Measurements from ENCODE around the gene SENP1. TPM values are rescaled to one million over a fixed set of nuclear protein-coding genes. Genes with fewer than 3 reads are reported as not detected.
A peak's percentile ranks its signal among the peaks of the same experiment; 100 is the strongest.

Gene SENP1
- total and polyA plus RNA-seq, 2 experiments from 2014 or later = 8.6 to 27.7 TPM

DNA sequence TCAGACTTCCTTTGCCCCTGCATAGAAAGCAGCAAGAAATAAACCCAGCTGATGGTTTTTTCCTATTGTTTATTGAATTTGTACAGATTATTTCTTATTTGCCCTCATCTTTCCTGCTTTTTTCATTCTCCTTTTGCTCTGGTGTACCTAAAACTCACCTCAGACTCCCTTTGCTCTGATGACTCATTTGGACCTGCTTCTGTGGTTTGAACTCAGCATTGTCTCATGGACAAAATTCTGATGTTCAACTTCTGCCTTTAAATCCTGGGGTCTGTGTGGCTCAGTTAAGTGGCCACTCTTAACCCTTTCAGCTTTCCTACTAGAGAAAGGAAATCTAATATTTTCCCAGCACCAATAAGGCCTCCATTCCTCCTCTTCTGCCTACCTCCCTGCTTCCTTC is 3.5 kb upstream of the SENP1 start (continued):
- no peak for TF ChIP-seq EZH2 (IDR thresholded peaks at IDR 0.05; ENCODE audit: low read depth, unreplicated experiment)
- no peak for TF ChIP-seq JUNB (IDR thresholded peaks at IDR 0.05; ENCODE audit: unreplicated experiment)
- no peak for TF ChIP-seq STAT1 (IDR thresholded peaks at IDR 0.05; ENCODE audit: unreplicated experiment)
- TF ChIP-seq, protein P1, sequence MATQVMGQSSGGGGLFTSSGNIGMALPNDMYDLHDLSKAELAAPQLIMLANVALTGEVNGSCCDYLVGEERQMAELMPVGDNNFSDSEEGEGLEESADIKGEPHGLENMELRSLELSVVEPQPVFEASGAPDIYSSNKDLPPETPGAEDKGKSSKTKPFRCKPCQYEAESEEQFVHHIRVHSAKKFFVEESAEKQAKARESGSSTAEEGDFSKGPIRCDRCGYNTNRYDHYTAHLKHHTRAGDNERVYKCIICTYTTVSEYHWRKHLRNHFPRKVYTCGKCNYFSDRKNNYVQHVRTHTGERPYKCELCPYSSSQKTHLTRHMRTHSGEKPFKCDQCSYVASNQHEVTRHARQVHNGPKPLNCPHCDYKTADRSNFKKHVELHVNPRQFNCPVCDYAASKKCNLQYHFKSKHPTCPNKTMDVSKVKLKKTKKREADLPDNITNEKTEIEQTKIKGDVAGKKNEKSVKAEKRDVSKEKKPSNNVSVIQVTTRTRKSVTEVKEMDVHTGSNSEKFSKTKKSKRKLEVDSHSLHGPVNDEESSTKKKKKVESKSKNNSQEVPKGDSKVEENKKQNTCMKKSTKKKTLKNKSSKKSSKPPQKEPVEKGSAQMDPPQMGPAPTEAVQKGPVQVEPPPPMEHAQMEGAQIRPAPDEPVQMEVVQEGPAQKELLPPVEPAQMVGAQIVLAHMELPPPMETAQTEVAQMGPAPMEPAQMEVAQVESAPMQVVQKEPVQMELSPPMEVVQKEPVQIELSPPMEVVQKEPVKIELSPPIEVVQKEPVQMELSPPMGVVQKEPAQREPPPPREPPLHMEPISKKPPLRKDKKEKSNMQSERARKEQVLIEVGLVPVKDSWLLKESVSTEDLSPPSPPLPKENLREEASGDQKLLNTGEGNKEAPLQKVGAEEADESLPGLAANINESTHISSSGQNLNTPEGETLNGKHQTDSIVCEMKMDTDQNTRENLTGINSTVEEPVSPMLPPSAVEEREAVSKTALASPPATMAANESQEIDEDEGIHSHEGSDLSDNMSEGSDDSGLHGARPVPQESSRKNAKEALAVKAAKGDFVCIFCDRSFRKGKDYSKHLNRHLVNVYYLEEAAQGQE (IDR thresholded peaks at IDR 0.05; ENCODE audit: unreplicated experiment) = no peak

DNA sequence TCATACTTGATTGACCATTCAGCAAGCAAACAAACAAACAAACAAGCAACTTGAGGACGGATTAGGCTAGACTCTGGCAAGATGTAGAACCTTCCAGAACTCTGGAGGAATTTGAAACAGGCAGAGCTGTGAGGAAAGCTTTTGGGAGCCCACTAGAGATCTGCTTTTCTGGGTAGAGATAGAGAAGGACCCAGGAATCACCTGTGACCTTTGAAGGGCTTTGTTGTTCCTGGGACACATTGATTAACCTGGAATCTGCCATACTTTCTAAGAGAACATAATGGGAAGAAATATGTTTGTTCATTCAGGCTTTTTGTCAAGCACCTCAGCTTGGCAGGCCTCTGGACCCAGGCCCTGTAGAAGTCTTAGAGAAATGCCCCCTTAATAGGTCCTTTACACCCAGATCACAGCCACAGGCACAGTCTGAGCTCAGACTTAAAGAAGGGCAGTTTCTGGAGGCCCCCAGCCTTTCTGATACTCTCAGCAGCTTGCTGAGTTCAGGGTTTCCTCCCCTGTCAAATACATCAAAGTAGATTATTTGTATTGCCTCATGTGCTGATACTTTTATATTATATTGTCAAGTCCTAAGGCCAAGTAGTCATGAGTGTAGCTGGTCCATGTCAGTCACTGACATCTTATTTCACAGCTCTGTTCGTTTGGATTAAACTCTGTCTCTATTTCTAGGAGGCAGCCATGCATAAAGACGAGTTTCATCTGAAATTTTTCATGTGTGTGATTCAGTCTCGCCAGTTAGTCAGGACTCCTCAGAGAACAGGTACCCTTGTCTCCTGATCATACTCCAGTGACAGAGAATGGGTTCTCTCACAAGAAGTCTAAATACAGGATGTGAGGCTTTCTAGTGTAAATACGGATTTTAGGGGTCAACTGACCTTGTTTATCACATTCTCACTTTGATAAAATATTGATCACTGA is 1.1 kb upstream of the SENP1 start:
- Histone ChIP-seq H3K79me2 (replicated peaks; ENCODE audit: insufficient read depth) (peaks cover 33% of the 10 kb centered on the region), H3K4me1 (ENCODE audit: insufficient read depth) (peaks cover 17% of the 10 kb centered on the region), H4K20me1 (replicated peaks; ENCODE audit: insufficient read depth) (no peaks in the 10 kb centered on the region), H3K4me3 (peak overlapping the region; percentile 81), H3K27ac (ENCODE audit: low read depth) (peak overlapping the region; percentile 100), H3K9me2 (ENCODE audit: insufficient read depth) (no peaks in the 10 kb centered on the region), H2AFZ (peak overlapping the region; percentile 80), H3K27me3 (ENCODE audit: insufficient read depth) (peaks cover 20% of the 10 kb centered on the region), H3K36me3 (ENCODE audit: insufficient read depth) (no peaks in the 10 kb centered on the region), H3K4me2 (peak overlapping the region; percentile 95), H3F3A (replicated peaks; ENCODE audit: low read depth) (peaks cover 15% of the 10 kb centered on the region)
- no peak for TF ChIP-seq ETS1 (IDR thresholded peaks at IDR 0.05)
- TF ChIP-seq NANOG (IDR thresholded peaks at IDR 0.05; ENCODE audit: borderline replicate concordance) = no peak
- no peak for TF ChIP-seq EZH2phosphoT487 (IDR thresholded peaks at IDR 0.05; ENCODE audit: unreplicated experiment)
- peaks cover 3% of the 10 kb centered on the region for H3K27me3 Mint-ChIP-seq (ENCODE audit: insufficient read depth, low read depth, poor library complexity)
- peak overlapping the region; percentile 99 for H3K27ac Mint-ChIP-seq
- H3K4me3 Mint-ChIP-seq = peak overlapping the region; percentile 95
- ATAC-seq (no peak), DNase-seq (ENCODE audit: low spot score) (no peak)
- peaks cover 19% of the 10 kb centered on the region for H3K4me1 Mint-ChIP-seq
- peaks cover 3% of the 10 kb centered on the region; the same call in 1 of the 3 replicates for H3K36me3 Mint-ChIP-seq (ENCODE audit: low read depth)
- no peaks in the 10 kb centered on the region for H3K9me3 Mint-ChIP-seq
